22Rv1 (cell line): ENCODE data around the gene EVC.
"Not testable (repeated sequence)": the region's sequence is repeated elsewhere in the genome, so short reads cannot be mapped to it uniquely, and the experiment has no call there.

Experiments used
- H3K27ac ChIP-seq: fragments of 450-650 bp; 2 replicates; pipeline ENCODE4 v1.5.1; 2017
- ZFX ChIP-seq: fragments of 450-650 bp; IDR thresholded peaks from 2 replicates; pipeline ENCODE4 v1.6.1; 2017; ENCODE audit warnings: antibody characterized with exemption, borderline replicate concordance
- TF ChIP-seq, protein P1 (sequence below): fragments of 450-650 bp; IDR thresholded peaks from 2 replicates; pipeline ENCODE4 v1.5.1; 2017; ENCODE audit warnings: mild to moderate bottlenecking

Gene EVC

GRCh38 chr4:5828005-5828391, 117.0 kb downstream of the EVC start:
- H3K27ac ChIP-seq, result no peak overlapping the region
- TF ChIP-seq ZFX, result no peak
- TF ChIP-seq, protein P1, sequence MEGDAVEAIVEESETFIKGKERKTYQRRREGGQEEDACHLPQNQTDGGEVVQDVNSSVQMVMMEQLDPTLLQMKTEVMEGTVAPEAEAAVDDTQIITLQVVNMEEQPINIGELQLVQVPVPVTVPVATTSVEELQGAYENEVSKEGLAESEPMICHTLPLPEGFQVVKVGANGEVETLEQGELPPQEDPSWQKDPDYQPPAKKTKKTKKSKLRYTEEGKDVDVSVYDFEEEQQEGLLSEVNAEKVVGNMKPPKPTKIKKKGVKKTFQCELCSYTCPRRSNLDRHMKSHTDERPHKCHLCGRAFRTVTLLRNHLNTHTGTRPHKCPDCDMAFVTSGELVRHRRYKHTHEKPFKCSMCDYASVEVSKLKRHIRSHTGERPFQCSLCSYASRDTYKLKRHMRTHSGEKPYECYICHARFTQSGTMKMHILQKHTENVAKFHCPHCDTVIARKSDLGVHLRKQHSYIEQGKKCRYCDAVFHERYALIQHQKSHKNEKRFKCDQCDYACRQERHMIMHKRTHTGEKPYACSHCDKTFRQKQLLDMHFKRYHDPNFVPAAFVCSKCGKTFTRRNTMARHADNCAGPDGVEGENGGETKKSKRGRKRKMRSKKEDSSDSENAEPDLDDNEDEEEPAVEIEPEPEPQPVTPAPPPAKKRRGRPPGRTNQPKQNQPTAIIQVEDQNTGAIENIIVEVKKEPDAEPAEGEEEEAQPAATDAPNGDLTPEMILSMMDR, result no peak

- TF ChIP-seq ZFX, result no peak
- TF ChIP-seq, protein P1, result no peak
Measured at GRCh38 chr4:5836943-5837342, 125.9 kb downstream of the EVC start.

GRCh38 chr4:5837483-5837882, 126.5 kb downstream of the EVC start:
- H3K27ac ChIP-seq, result not testable (repeated sequence)

More at GRCh38 chr4:5836943-5837342, 125.9 kb downstream of the EVC start:
- no peak overlapping the region for H3K27ac ChIP-seq

DNA sequence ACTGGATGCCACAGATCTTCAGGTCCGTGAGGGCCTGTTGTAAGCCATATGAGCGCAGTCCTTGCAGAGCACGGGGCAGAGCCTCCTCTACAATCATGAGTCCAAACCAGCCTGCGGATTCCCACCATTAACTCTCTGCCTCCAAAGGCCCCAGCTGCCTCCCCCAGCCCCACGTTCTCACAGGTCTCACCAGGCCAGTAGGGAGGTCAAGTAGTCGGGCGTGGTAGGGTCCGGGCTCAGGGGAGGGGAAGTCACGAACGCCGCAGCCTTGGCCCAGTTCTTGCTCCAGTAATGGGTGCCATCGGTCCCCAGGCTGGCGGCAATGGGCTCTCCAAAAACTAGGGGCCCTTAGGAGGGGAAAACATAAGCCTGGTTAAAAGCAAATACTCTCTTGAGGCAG, 128.3 kb downstream of the EVC start:
- H3K27ac ChIP-seq, result no peak overlapping the region
- TF ChIP-seq, protein P1, result no peak
- no peak for TF ChIP-seq ZFX

DNA sequence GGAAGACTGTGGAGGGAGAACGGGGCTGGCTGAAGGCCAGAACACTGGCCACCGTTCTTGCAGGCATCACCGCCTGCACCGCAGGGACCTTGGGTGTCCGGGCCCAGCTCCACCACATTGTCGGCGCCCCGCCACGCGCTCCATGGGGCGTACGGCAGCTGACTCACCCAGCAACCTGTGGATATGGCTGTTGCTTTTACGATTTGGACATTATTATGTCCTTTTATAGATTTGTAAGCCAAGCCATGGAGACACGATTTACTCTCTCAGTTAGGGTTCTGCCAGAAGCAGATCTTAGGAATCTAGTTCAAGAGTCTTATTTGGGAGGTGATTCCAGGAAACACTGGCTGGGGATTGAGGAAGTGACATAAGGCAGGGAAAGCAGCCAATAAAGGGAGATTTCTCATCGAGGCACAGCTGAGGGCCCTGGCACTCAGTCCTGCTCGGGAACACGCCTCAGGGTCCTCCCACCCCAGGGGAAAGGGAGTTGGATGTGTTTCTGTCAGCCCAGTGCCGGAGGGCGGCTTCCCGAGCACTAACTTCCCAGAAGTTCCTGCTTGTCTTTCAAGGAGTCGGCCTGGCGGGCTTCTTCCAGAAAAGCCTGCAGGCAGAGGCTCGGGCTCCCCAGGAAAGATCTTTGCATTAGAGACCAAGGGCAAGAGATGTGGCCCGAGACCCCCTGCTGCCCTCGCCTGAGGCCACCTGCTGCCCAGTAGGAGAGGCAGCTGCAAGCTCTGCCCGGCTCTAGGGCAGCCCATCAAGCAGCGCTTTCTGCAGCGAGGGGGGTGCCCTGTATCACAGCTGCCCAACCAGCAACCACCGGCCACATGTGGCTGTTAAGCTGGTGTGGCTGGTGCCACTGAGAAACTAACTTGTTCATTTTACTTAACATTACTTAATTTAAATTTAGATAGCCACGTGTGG, 129.0 kb downstream of the EVC start:
- TF ChIP-seq ZFX, result no peak
- TF ChIP-seq, protein P1, result no peak
- no peak overlapping the region for H3K27ac ChIP-seq

- no peak overlapping the region for H3K27ac ChIP-seq
- no peak for TF ChIP-seq ZFX
- TF ChIP-seq, protein P1, result no peak
Measured at GRCh38 chr4:5842456-5842855, 131.5 kb downstream of the EVC start.

DNA sequence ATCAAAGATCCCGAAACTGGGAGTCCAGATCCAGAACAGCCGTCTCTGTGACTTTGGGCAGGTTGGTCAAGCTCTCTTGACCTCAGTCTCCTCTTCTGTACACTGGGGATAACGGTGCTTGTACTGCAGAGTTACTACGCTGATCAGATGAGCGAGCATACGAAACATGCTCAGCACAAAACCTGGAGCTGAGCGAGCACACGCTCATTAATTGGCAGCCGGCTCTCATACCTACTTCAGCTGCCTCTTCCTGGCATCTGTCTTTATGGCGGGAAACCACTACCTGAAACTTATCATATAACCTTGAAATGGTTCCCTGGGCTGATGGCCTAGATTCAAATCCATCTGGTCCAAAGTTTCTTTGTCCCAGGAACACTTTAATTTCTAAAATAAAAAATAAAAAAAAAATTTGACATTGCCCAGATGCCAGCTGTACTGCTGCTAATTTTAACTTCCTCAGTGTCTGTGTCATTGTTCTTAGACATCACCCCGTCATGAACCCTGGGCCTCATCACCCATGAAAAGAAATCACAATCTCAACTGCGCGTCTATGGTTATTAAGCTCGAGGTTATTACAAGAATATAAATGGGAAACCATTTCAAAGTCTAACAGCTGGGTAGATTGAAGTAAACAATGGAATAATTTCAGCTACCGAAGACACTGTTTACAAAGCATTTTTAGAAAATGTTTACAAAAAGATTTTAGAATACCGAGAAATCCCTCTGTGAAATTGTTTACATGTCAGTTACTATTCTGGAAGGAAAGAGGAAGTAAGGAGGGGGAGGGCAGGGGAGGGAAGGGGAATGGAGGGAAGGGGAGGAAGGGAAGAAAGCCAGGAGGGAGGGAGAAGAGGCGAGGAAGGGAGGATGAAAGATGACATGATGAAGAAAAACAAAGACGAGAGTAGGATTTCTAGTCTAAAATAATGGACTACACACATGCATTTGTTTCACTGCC, 132.9 kb downstream of the EVC start:
- H3K27ac ChIP-seq, result no peak overlapping the region
- no peak for TF ChIP-seq ZFX
- TF ChIP-seq, protein P1, result no peak
